ENCODE results near the gene VANGL1.

- no peak for TF ChIP-seq POLR2A (IDR thresholded peaks at IDR 0.05; ENCODE audit: low read depth)
- no peak for TF ChIP-seq CTCF (IDR thresholded peaks at IDR 0.05)
Observed at GRCh38 chr1:115713906-115714305, 72.1 kb downstream of the VANGL1 start.

Data from esophagus muscularis mucosa (tissue), 3 donors.